ENCODE data around the gene ARRB1. TPM values are rescaled to one million over a fixed set of nuclear protein-coding genes. Genes with fewer than 3 reads are reported as not detected.

ARRB1 gene
- total and polyA plus RNA-seq, 2 of the 13 experiments (the other 11 are each of a cell fraction or from before 2014, with no cell fraction given), result 22.5 to 35.7 TPM

- TF ChIP-seq, protein P1, sequence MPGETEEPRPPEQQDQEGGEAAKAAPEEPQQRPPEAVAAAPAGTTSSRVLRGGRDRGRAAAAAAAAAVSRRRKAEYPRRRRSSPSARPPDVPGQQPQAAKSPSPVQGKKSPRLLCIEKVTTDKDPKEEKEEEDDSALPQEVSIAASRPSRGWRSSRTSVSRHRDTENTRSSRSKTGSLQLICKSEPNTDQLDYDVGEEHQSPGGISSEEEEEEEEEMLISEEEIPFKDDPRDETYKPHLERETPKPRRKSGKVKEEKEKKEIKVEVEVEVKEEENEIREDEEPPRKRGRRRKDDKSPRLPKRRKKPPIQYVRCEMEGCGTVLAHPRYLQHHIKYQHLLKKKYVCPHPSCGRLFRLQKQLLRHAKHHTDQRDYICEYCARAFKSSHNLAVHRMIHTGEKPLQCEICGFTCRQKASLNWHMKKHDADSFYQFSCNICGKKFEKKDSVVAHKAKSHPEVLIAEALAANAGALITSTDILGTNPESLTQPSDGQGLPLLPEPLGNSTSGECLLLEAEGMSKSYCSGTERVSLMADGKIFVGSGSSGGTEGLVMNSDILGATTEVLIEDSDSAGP (CRISPR knock-in tag; IDR thresholded peaks at IDR 0.05; ENCODE audit: borderline replicate concordance), result peak; percentile 38; the same call in 1 of the 2 replicates
- TF ChIP-seq, protein P2, sequence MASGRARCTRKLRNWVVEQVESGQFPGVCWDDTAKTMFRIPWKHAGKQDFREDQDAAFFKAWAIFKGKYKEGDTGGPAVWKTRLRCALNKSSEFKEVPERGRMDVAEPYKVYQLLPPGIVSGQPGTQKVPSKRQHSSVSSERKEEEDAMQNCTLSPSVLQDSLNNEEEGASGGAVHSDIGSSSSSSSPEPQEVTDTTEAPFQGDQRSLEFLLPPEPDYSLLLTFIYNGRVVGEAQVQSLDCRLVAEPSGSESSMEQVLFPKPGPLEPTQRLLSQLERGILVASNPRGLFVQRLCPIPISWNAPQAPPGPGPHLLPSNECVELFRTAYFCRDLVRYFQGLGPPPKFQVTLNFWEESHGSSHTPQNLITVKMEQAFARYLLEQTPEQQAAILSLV (CRISPR knock-in tag; IDR thresholded peaks at IDR 0.05; ENCODE audit: borderline replicate concordance), result no peak
- TF ChIP-seq, protein P3, sequence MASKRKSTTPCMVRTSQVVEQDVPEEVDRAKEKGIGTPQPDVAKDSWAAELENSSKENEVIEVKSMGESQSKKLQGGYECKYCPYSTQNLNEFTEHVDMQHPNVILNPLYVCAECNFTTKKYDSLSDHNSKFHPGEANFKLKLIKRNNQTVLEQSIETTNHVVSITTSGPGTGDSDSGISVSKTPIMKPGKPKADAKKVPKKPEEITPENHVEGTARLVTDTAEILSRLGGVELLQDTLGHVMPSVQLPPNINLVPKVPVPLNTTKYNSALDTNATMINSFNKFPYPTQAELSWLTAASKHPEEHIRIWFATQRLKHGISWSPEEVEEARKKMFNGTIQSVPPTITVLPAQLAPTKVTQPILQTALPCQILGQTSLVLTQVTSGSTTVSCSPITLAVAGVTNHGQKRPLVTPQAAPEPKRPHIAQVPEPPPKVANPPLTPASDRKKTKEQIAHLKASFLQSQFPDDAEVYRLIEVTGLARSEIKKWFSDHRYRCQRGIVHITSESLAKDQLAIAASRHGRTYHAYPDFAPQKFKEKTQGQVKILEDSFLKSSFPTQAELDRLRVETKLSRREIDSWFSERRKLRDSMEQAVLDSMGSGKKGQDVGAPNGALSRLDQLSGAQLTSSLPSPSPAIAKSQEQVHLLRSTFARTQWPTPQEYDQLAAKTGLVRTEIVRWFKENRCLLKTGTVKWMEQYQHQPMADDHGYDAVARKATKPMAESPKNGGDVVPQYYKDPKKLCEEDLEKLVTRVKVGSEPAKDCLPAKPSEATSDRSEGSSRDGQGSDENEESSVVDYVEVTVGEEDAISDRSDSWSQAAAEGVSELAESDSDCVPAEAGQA (IDR thresholded peaks at IDR 0.05; ENCODE audit: low read depth), result no peak
- TF ChIP-seq, protein P3 (CRISPR knock-in tag; IDR thresholded peaks at IDR 0.05; ENCODE audit: borderline replicate concordance), result 0 out of 2 replicates have a peak, but pooled peaks have one; percentile 10
- peak; percentile 51; the same call in 1 of the 2 replicates for TF ChIP-seq RXRA (CRISPR knock-in tag; IDR thresholded peaks at IDR 0.05)
- 0 out of 2 replicates have a peak, but pooled peaks have one; percentile 71 for TF ChIP-seq ZNF431 (CRISPR knock-in tag; IDR thresholded peaks at IDR 0.05; ENCODE audit: borderline replicate concordance, low read depth)
- TF ChIP-seq THAP11 (CRISPR knock-in tag; IDR thresholded peaks at IDR 0.05), result no peak
- TF ChIP-seq MTA1 (CRISPR knock-in tag; IDR thresholded peaks at IDR 0.05; ENCODE audit: borderline replicate concordance), result peak; percentile 13; the same call in 1 of the 2 replicates
- TF ChIP-seq SMAD3 (CRISPR knock-in tag; IDR thresholded peaks at IDR 0.05), result no peak
- TF ChIP-seq SP140L (CRISPR knock-in tag; IDR thresholded peaks at IDR 0.05; ENCODE audit: borderline replicate concordance), result no peak
- no peak for TF ChIP-seq ZNF121 (CRISPR knock-in tag; IDR thresholded peaks at IDR 0.05)
- TF ChIP-seq ZNF44 (CRISPR knock-in tag; IDR thresholded peaks at IDR 0.05), result no peak
- no peak for TF ChIP-seq PAF1 (CRISPR knock-in tag; IDR thresholded peaks at IDR 0.05)
- no peak for TF ChIP-seq ZBTB8A (CRISPR knock-in tag; IDR thresholded peaks at IDR 0.05; ENCODE audit: borderline replicate concordance, low read depth)
- TF ChIP-seq, protein P4, sequence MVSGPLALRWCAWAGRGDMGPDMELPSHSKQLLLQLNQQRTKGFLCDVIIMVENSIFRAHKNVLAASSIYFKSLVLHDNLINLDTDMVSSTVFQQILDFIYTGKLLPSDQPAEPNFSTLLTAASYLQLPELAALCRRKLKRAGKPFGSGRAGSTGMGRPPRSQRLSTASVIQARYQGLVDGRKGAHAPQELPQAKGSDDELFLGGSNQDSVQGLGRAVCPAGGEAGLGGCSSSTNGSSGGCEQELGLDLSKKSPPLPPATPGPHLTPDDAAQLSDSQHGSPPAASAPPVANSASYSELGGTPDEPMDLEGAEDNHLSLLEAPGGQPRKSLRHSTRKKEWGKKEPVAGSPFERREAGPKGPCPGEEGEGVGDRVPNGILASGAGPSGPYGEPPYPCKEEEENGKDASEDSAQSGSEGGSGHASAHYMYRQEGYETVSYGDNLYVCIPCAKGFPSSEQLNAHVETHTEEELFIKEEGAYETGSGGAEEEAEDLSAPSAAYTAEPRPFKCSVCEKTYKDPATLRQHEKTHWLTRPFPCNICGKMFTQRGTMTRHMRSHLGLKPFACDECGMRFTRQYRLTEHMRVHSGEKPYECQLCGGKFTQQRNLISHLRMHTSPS (CRISPR knock-in tag; IDR thresholded peaks at IDR 0.05; ENCODE audit: low read depth), result peak; percentile 79
- 0 out of 2 replicates have a peak, but pooled peaks have one; percentile 23 for TF ChIP-seq ZFP90 (CRISPR knock-in tag; IDR thresholded peaks at IDR 0.05; ENCODE audit: borderline replicate concordance)
- TF ChIP-seq YEATS2 (CRISPR knock-in tag; IDR thresholded peaks at IDR 0.05; ENCODE audit: borderline replicate concordance), result 0 out of 2 replicates have a peak, but pooled peaks have one; percentile 12
- TF ChIP-seq SOX5 (CRISPR knock-in tag; IDR thresholded peaks at IDR 0.05; ENCODE audit: borderline replicate concordance), result no peak
Observed at GRCh38 chr11:75350743-75351540, 519 bp downstream of the ARRB1 start (continued).
